Measurements from ENCODE around the gene MOB3A. TPM values are rescaled to one million over a fixed set of nuclear protein-coding genes. Genes with fewer than 3 reads are reported as not detected.

Gene MOB3A
- total and polyA plus RNA-seq, 2 experiments from 2014 or later: 15.7 to 25.1 TPM

GRCh38 chr19:2112516-2113320 lies 16.6 kb upstream of the MOB3A start:
- Histone ChIP-seq H3K4me3 (no peak overlapping the region), H3K4me2 (no peak overlapping the region), H3K27me3 (no peaks in the 10 kb centered on the region), H3K36me3 (replicated peaks; ENCODE audit: insufficient read depth, low read depth) (no peaks in the 10 kb centered on the region), H3K79me2 (no peaks in the 10 kb centered on the region), H2AFZ (no peak overlapping the region), H3K9me3 (ENCODE audit: low read depth) (no peaks in the 10 kb centered on the region), H3K4me1 (ENCODE audit: insufficient read depth) (no peaks in the 10 kb centered on the region), H4K20me1 (ENCODE audit: insufficient read depth, poor library complexity, severe bottlenecking) (no peaks in the 10 kb centered on the region), H3K27ac (no peak overlapping the region), H3K9me2 (replicated peaks; ENCODE audit: insufficient read depth) (no peaks in the 10 kb centered on the region)
- TF ChIP-seq CTCF (IDR thresholded peaks at IDR 0.05; ENCODE audit: poor library complexity): no peak
- no peak for TF ChIP-seq EZH2phosphoT487 (IDR thresholded peaks at IDR 0.05; ENCODE audit: low read depth, severe bottlenecking, unreplicated experiment)
- TF ChIP-seq EZH2 (IDR thresholded peaks at IDR 0.05; ENCODE audit: borderline replicate concordance): no peak
- DNase-seq (ENCODE audit: low spot score): no peak
- WGBS (ENCODE audit: low lambda C conversion rate, missing lambda C conversion rate): 93% methylated on average over 23 of the region's 23 CpGs

GRCh38 chr19:2111886-2112285 lies 15.8 kb upstream of the MOB3A start:
- Histone ChIP-seq H3K9me3 (ENCODE audit: low read depth) (no peaks in the 10 kb centered on the region), H3K9me2 (replicated peaks; ENCODE audit: insufficient read depth) (no peaks in the 10 kb centered on the region), H3K4me3 (no peak overlapping the region), H3K4me1 (ENCODE audit: insufficient read depth) (no peaks in the 10 kb centered on the region), H3K27ac (no peak overlapping the region), H2AFZ (no peak overlapping the region), H3K4me2 (no peak overlapping the region), H3K27me3 (no peaks in the 10 kb centered on the region), H3K79me2 (no peaks in the 10 kb centered on the region), H4K20me1 (ENCODE audit: insufficient read depth, poor library complexity, severe bottlenecking) (no peaks in the 10 kb centered on the region), H3K36me3 (replicated peaks; ENCODE audit: insufficient read depth, low read depth) (no peaks in the 10 kb centered on the region)
- TF ChIP-seq EZH2 (IDR thresholded peaks at IDR 0.05; ENCODE audit: borderline replicate concordance) (no peak), EZH2phosphoT487 (IDR thresholded peaks at IDR 0.05; ENCODE audit: low read depth, severe bottlenecking, unreplicated experiment) (no peak), CTCF (IDR thresholded peaks at IDR 0.05; ENCODE audit: poor library complexity) (no peak)
- no peak for DNase-seq (ENCODE audit: low spot score)
- WGBS (ENCODE audit: low lambda C conversion rate, missing lambda C conversion rate): 97% methylated on average over 19 of the region's 20 CpGs

- H3K36me3 ChIP-seq (replicated peaks; ENCODE audit: insufficient read depth, low read depth): no peaks in the 10 kb centered on the region
- H3K9me2 ChIP-seq (replicated peaks; ENCODE audit: insufficient read depth): no peaks in the 10 kb centered on the region
- 94% methylated on average over 22 of the region's 22 CpGs for WGBS (ENCODE audit: low lambda C conversion rate, missing lambda C conversion rate)
- H4K20me1 ChIP-seq (ENCODE audit: insufficient read depth, poor library complexity, severe bottlenecking): no peaks in the 10 kb centered on the region
- no peak for DNase-seq (ENCODE audit: low spot score)
- no peak overlapping the region for H3K4me3 ChIP-seq
- no peaks in the 10 kb centered on the region for H3K79me2 ChIP-seq
- H3K9me3 ChIP-seq (ENCODE audit: low read depth): no peaks in the 10 kb centered on the region
- no peaks in the 10 kb centered on the region for H3K27me3 ChIP-seq
- TF ChIP-seq EZH2 (IDR thresholded peaks at IDR 0.05; ENCODE audit: borderline replicate concordance) (no peak), CTCF (IDR thresholded peaks at IDR 0.05; ENCODE audit: poor library complexity) (no peak), EZH2phosphoT487 (IDR thresholded peaks at IDR 0.05; ENCODE audit: low read depth, severe bottlenecking, unreplicated experiment) (no peak)
- no peaks in the 10 kb centered on the region for H3K4me1 ChIP-seq (ENCODE audit: insufficient read depth)
- H2AFZ ChIP-seq: no peak overlapping the region
- H3K4me2 ChIP-seq: no peak overlapping the region
- H3K27ac ChIP-seq: no peak overlapping the region
Observed at GRCh38 chr19:2111425-2111824, 15.3 kb upstream of the MOB3A start.
